ENCODE data around the gene MMP20. TPM values are rescaled to one million over a fixed set of nuclear protein-coding genes. Genes with fewer than 3 reads are reported as not detected.

Gene MMP20
- total RNA-seq, 1 experiment from 2014 or later: 0.30 TPM

DNA sequence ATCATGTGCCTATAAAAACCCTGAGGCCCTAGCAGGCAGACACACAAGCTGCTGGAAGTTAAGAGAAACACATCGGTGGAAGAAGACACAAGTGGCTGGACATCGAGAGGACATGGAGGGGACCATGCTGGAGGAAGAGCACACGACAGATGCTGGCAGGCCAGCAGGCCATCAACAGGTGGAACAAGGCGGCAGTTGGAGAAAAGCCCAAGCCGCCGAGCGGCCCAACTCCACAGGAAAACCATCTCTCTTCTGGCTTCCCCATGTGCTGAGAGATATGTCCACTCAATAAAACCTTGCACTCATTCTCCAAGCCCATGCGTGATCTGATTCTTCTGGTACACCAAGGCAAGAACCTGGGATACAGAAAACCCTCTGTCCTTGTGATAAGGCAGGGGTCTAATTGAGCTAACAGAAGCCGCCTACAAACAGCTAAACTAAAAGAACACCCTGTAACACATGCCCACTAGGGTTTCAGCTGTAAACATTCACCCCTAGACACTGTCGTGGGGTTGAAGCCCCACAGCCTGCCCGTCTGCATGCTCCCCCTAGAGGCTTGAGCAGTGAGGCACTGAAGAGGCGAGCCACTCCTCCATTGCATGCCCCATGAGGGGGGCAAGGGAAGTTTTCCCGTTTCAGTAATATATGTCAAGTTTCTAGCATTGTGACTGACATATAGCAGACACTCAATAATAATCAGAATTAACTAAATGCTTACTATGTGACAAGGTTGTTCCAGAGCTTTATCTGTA is 39.0 kb upstream of the MMP20 start:
- intact Hi-C loops (cut with micrococcal nuclease): no loop called here
- Histone ChIP-seq H3K79me2 (ENCODE audit: insufficient read depth, low read length) (no peaks in the 10 kb centered on the region), H3K4me3 (replicated peaks in 1 of 2; ENCODE audit: low read depth in 1 of 2, low read length in 2 of 2) (no peak overlapping the region), H3K9me2 (ENCODE audit: insufficient read depth) (no peaks in the 10 kb centered on the region), H2AFZ (ENCODE audit: low read depth, low read length, poor library complexity, severe bottlenecking) (peak overlapping the region; percentile 7), H4K20me1 (ENCODE audit: insufficient read depth) (no peaks in the 10 kb centered on the region), H3K36me3 (ENCODE audit: control insufficient read depth in 1 of 2, insufficient read depth in 2 of 2, low read length in 2 of 2) (no peaks in the 10 kb centered on the region), H3K27ac (ENCODE audit: low read depth, low read length) (no peak overlapping the region), H3K27me3 (ENCODE audit: insufficient read depth, low read length) (no peaks in the 10 kb centered on the region), H3K4me1 (ENCODE audit: control insufficient read depth in 1 of 2, insufficient read depth in 2 of 2, low read length in 2 of 2) (peaks cover 0 to 12% of the 10 kb centered on the region in 2 experiments; a peak in 1 of 4 replicates), H3K9me3 (ENCODE audit: control insufficient read depth in 1 of 2, insufficient read depth in 1 of 2, low read depth in 1 of 2, low read length in 2 of 2) (no peaks in the 10 kb centered on the region), H3K9ac (ENCODE audit: low read length) (no peak overlapping the region), H3K4me2 (ENCODE audit: low read length) (no peak overlapping the region)
- TF ChIP-seq SIN3A (IDR thresholded peaks at IDR 0.05; ENCODE audit: low read depth) (no peak), SP1 (IDR thresholded peaks at IDR 0.05; ENCODE audit: low read depth) (no peak), CBX3 (IDR thresholded peaks at IDR 0.05; ENCODE audit: low read depth) (0 out of 2 replicates have a peak, but pooled peaks have one; percentile 47), RAD21 (IDR thresholded peaks at IDR 0.05; ENCODE audit: low read depth) (peak; percentile 48)
- TF ChIP-seq, protein P1, sequence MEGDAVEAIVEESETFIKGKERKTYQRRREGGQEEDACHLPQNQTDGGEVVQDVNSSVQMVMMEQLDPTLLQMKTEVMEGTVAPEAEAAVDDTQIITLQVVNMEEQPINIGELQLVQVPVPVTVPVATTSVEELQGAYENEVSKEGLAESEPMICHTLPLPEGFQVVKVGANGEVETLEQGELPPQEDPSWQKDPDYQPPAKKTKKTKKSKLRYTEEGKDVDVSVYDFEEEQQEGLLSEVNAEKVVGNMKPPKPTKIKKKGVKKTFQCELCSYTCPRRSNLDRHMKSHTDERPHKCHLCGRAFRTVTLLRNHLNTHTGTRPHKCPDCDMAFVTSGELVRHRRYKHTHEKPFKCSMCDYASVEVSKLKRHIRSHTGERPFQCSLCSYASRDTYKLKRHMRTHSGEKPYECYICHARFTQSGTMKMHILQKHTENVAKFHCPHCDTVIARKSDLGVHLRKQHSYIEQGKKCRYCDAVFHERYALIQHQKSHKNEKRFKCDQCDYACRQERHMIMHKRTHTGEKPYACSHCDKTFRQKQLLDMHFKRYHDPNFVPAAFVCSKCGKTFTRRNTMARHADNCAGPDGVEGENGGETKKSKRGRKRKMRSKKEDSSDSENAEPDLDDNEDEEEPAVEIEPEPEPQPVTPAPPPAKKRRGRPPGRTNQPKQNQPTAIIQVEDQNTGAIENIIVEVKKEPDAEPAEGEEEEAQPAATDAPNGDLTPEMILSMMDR (IDR thresholded peaks at IDR 0.05 in 2 of 3, conservative IDR thresholded peaks at IDR 0.05 in 1 of 3; ENCODE audit: borderline replicate concordance in 1 of 3, insufficient read depth in 1 of 3, low read depth in 2 of 3, low read length in 2 of 3): peak; percentile 47 to 81 (median 74); a peak in 5 of 6 replicates
- no TSS peak for BruUV-seq (replicated peaks)
- peak; percentile 13 for DNase-seq (ENCODE audit: low read depth, low spot score)
- ChIA-PET POLR2A (no interaction called here), CTCF (interaction anchor here (1.7 kb wide), 1 partner anchor 51 kb away, joined by 4 read pairs; no protein-coding TSS in a partner anchor), RAD21 (ENCODE audit: low non-redundant PET in 1 of 2, low total read pairs in 2 of 2, uncharacterized antibody in 2 of 2, unreplicated experiment in 2 of 2) (no interaction called here)
- peak; percentile 96 for ATAC-seq

DNA sequence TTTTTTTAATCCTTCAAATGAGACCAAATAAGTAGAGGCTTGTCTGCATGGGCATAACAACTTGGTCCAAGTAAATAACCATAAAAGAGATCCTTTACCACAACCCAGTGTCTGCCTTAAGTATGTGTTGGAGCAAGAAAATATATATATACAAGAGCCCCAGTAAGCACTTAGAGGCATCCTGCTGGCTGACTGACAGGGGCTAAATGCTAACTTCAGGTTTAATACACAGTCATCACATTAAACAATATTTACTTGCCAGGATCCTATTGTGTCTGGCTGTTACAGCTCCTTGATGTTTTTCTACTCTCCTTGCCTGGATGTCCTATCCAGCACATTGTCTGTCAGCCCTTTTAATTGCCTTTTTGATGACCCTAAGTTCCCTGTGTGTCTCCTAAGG is 37.5 kb upstream of the MMP20 start:
- intact Hi-C loops (cut with micrococcal nuclease): no loop called here
- Histone ChIP-seq H3K27me3 (ENCODE audit: insufficient read depth, low read length) (no peaks in the 10 kb centered on the region), H3K4me3 (replicated peaks in 1 of 2; ENCODE audit: low read depth in 1 of 2, low read length in 2 of 2) (no peak overlapping the region), H3K79me2 (ENCODE audit: insufficient read depth, low read length) (no peaks in the 10 kb centered on the region), H3K27ac (ENCODE audit: low read depth, low read length) (no peak overlapping the region), H3K36me3 (ENCODE audit: control insufficient read depth in 1 of 2, insufficient read depth in 2 of 2, low read length in 2 of 2) (no peaks in the 10 kb centered on the region), H3K9me2 (ENCODE audit: insufficient read depth) (no peaks in the 10 kb centered on the region), H3K9ac (ENCODE audit: low read length) (no peak overlapping the region), H3K4me1 (ENCODE audit: control insufficient read depth in 1 of 2, insufficient read depth in 2 of 2, low read length in 2 of 2) (peaks cover 0 to 12% of the 10 kb centered on the region in 2 experiments; a peak in 1 of 4 replicates), H3K9me3 (ENCODE audit: control insufficient read depth in 1 of 2, insufficient read depth in 1 of 2, low read depth in 1 of 2, low read length in 2 of 2) (no peaks in the 10 kb centered on the region), H2AFZ (ENCODE audit: low read depth, low read length, poor library complexity, severe bottlenecking) (no peak overlapping the region), H4K20me1 (ENCODE audit: insufficient read depth) (no peaks in the 10 kb centered on the region), H3K4me2 (ENCODE audit: low read length) (no peak overlapping the region)
- no peak for ATAC-seq
- ChIA-PET RAD21 (ENCODE audit: low non-redundant PET in 1 of 2, low total read pairs in 2 of 2, uncharacterized antibody in 2 of 2, unreplicated experiment in 2 of 2) (no interaction called here), POLR2A (no interaction called here), CTCF (no interaction called here)
- BruUV-seq (replicated peaks): no TSS peak
- DNase-seq (ENCODE audit: low read depth, low spot score): no peak
- TF ChIP-seq YY1 (IDR thresholded peaks at IDR 0.05; ENCODE audit: extremely low read depth, insufficient replicate concordance, low read depth, low read length): no peak
- TF ChIP-seq REST (IDR thresholded peaks at IDR 0.05; ENCODE audit: low read depth): no peak
- TF ChIP-seq EZH2phosphoT487 (IDR thresholded peaks at IDR 0.05; ENCODE audit: borderline replicate concordance): no peak
- TF ChIP-seq RAD21 (IDR thresholded peaks at IDR 0.05; ENCODE audit: low read depth): no peak
